RWPE2 (cell line): ENCODE measurements around the gene LILRA5.
"Not testable (repeated sequence)": the region's sequence is repeated elsewhere in the genome, so short reads cannot be mapped to it uniquely, and the experiment has no call there.

Experiments used
- ATAC-seq: fragments of 200-7000 bp; cut with Tn5 transposase; 3 replicates; pipeline ENCODE4 v1.9.1; 2021; ENCODE audit warnings: low read depth
- DNase-seq: peaks from one replicate; pipeline ENCODE4 v3.0.0-alpha.2; 2020; ENCODE audit warnings: low spot score
- H3K27ac ChIP-seq: fragments of 450-650 bp; 2 replicates; pipeline ENCODE4 v1.5.1; 2017; ENCODE audit warnings: mild to moderate bottlenecking; ENCODE audit not compliant: poor library complexity, severe bottlenecking
- H3K27me3 ChIP-seq: fragments of 250-450 bp; sonication (Bioruptor Pico); 2 replicates; pipeline ENCODE4 v1.5.1; 2021; ENCODE audit warnings: mild to moderate bottlenecking, moderate library complexity; ENCODE audit not compliant: insufficient read depth, poor library complexity, severe bottlenecking
- H3K36me3 ChIP-seq: fragments of 250-450 bp; sonication (Bioruptor Pico); 2 replicates; pipeline ENCODE4 v1.5.1; 2020; ENCODE audit warnings: low read depth, mild to moderate bottlenecking, moderate library complexity
- H3K4me1 ChIP-seq: fragments of 250-450 bp; sonication (Bioruptor Pico); 2 replicates; pipeline ENCODE4 v1.5.1; 2021; ENCODE audit warnings: mild to moderate bottlenecking, moderate library complexity; ENCODE audit not compliant: insufficient read depth, poor library complexity, severe bottlenecking
- H3K4me3 ChIP-seq: fragments of 250-450 bp; sonication (Bioruptor Pico); 2 replicates; pipeline ENCODE4 v1.5.1; 2021; ENCODE audit warnings: mild to moderate bottlenecking, moderate library complexity; ENCODE audit not compliant: severe bottlenecking
- H3K9me3 ChIP-seq: fragments of 250-450 bp; sonication (Bioruptor Pico); 2 replicates; pipeline ENCODE4 v1.5.1; 2021; ENCODE audit warnings: mild to moderate bottlenecking, moderate library complexity; ENCODE audit not compliant: severe bottlenecking
- TF ChIP-seq, protein P1 (sequence below): fragments of 450-650 bp; IDR thresholded peaks from one replicate; pipeline ENCODE4 v1.5.1; 2017; ENCODE audit warnings: mild to moderate bottlenecking, moderate library complexity; ENCODE audit not compliant: poor library complexity, severe bottlenecking

LILRA5 gene

DNA sequence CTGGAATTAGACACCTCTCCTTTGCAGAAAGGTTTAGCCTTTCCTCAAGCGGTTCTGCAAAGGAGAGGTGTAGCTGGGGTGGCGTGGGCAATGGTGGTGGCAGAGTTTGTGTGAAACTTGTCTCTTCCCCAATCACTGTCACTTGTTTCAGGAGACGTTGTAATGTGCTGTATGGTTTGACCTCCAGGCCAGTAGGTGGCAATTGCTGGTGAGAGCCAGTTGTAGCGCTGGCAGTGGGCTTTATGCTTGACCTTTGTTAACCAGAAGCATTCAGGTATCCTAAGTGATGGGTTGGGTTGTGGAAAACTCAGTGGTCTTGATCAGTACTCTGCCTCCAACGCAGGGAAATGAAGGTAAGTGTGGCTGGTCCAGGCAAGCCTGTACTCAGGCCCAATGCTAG is 12.7 kb upstream of the LILRA5 start:
- no peak for DNase-seq
- H3K9me3 ChIP-seq = no peaks in the 10 kb centered on the region
- no peaks in the 10 kb centered on the region for H3K4me1 ChIP-seq
- TF ChIP-seq, protein P1, sequence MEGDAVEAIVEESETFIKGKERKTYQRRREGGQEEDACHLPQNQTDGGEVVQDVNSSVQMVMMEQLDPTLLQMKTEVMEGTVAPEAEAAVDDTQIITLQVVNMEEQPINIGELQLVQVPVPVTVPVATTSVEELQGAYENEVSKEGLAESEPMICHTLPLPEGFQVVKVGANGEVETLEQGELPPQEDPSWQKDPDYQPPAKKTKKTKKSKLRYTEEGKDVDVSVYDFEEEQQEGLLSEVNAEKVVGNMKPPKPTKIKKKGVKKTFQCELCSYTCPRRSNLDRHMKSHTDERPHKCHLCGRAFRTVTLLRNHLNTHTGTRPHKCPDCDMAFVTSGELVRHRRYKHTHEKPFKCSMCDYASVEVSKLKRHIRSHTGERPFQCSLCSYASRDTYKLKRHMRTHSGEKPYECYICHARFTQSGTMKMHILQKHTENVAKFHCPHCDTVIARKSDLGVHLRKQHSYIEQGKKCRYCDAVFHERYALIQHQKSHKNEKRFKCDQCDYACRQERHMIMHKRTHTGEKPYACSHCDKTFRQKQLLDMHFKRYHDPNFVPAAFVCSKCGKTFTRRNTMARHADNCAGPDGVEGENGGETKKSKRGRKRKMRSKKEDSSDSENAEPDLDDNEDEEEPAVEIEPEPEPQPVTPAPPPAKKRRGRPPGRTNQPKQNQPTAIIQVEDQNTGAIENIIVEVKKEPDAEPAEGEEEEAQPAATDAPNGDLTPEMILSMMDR = no peak
- H3K36me3 ChIP-seq = no peaks in the 10 kb centered on the region
- no peak overlapping the region for H3K4me3 ChIP-seq
- H3K27ac ChIP-seq = no peak overlapping the region
- H3K27me3 ChIP-seq = peaks cover 3% of the 10 kb centered on the region
- no peak for ATAC-seq

DNA sequence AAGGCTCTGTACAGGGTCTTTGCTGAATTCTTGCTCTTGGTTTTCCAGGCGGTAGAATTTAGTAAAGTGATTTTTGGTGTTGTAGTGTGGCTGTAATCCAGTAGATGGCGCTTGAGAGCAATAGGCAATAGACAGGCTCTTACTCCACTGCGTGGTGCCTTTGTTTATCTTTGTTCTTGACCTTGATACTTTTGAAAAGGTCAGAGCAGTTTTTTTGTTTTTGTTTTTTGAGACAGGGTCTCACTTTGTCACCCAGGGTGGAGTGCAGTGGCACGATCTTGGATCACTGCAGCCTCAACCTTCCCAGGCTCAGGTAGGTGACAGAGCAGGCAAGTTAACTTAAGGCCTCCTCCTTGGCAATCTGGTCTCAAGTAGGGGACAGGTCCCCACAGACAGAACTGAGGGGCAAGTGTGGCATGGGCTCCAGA is 12.2 kb upstream of the LILRA5 start:
- no peak for DNase-seq
- TF ChIP-seq, protein P1 = peak; percentile 89
- Histone ChIP-seq H3K4me1 (no peaks in the 10 kb centered on the region), H3K4me3 (no peak overlapping the region), H3K27ac (no peak overlapping the region), H3K36me3 (no peaks in the 10 kb centered on the region), H3K9me3 (no peaks in the 10 kb centered on the region), H3K27me3 (peaks cover 3% of the 10 kb centered on the region)
- ATAC-seq = 0 out of 3 replicates have a peak, but pooled peaks have one; percentile 29

DNA sequence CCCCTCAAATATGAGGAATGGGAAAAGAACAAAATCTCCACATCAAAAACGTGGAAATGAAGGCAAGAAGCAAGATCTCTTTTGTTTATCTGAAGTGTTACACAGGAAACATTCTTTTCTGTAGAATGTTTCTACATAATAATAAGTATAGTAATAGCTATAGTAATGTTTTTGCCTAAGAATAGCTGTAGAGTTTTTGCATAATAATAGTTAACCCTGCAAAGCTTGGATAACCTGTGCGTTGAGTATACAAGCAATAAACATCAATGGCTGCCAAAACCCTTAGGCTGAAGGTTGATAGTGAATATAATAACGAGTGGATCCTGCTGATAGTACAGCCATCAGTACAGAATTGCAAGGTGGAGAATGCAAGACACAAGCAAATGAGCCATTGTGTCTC is 11.1 kb upstream of the LILRA5 start:
- no peaks in the 10 kb centered on the region for H3K9me3 ChIP-seq
- TF ChIP-seq, protein P1 = no peak
- no peaks in the 10 kb centered on the region for H3K36me3 ChIP-seq
- DNase-seq (no peak), ATAC-seq (no peak)
- H3K27me3 ChIP-seq = peaks cover 3% of the 10 kb centered on the region
- no peaks in the 10 kb centered on the region for H3K4me1 ChIP-seq
- H3K27ac ChIP-seq = no peak overlapping the region
- no peak overlapping the region for H3K4me3 ChIP-seq

DNA sequence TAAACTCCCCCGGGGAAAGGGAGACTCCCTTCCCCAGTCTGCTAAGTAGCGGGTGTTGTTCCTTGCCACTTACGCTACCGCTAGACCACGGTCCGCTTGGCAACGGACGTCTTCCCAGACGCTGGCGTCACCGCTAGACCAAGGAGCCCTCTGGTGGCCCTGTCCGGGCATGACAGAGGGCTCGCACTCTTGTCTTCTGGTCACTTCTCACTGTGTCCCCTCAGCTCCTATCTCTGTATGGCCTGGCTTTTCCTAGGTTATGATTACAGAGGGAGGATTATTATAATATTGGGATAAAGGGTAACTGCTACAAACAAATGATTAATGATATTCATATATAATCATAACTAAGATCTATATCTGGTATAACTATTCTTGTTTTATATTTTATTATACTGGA is 10.0 kb upstream of the LILRA5 start:
- H3K4me3 ChIP-seq, DNase-seq, H3K27ac ChIP-seq, H3K27me3 ChIP-seq, H3K36me3 ChIP-seq, H3K9me3 ChIP-seq, ATAC-seq, H3K4me1 ChIP-seq: not testable (repeated sequence)
- TF ChIP-seq, protein P1 = peak; percentile 30

DNA sequence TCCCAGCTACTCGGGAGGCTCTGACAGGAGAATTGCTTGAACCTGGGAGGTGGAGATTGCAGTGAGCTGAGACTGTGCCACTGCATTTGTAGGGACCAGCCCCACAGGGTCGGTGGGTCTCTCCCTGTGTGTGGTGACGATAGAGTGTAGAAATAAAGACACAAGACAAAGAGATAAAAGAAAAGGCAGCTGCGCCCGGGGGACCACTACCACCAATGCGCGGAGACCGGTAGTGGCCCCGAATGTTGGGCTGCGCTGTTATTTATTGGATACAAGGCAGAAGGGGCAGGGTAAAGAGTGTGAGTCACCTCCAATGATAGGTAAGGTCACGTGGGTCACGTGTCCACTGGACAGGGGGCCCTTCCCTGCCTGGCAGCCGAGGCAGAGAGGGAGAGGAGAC is 9.3 kb upstream of the LILRA5 start:
- H3K4me1 ChIP-seq, ATAC-seq, H3K27me3 ChIP-seq, DNase-seq, H3K4me3 ChIP-seq, H3K27ac ChIP-seq, H3K36me3 ChIP-seq, H3K9me3 ChIP-seq: not testable (repeated sequence)
